Left ventricle myocardium superior (tissue), 1 donor: Measurements from ENCODE around the gene AKAP1. TPM values are rescaled to one million over a fixed set of nuclear protein-coding genes. Genes with fewer than 3 reads are reported as not detected.
A peak's percentile ranks its signal among the peaks of the same experiment; 100 is the strongest.
"Not testable (repeated sequence)": the region's sequence is repeated elsewhere in the genome, so short reads cannot be mapped to it uniquely, and the experiment has no call there.

ENCODE experiments used
- ATAC-seq: fragments of 200-7000 bp; cut with Tn5 transposase; one replicate; pipeline ENCODE4 v1.9.1; 2020; ENCODE audit warnings: mild to moderate bottlenecking, moderate library complexity
- DNase-seq: peaks from one replicate; pipeline ENCODE4 v3.0.0-alpha.2; 2020
- intact Hi-C: fragments of 100-400 bp; cut with micrococcal nuclease; formaldehyde crosslinking; loops from one replicate; pipeline ENCODE4 v1.11.0; 2022
- total RNA-seq: library from RNA; stranded (reverse); fragmentation: NEBNext Ultra II Directional; extraction: Animal tissue kit (Norgen Biotek cat#: 25700); gene quantifications from one replicate; pipeline ENCODE4 v1.2.1, GENCODE V29; 2021
- donor health status: DM: no; HTN: yes; CAD: no; lungs with severe emphysema.

AKAP1 gene
- total RNA-seq, 1 donor from 2014 or later, result 282 TPM

- DNase-seq (no peak), ATAC-seq (peak; percentile 78)
- intact Hi-C loops, result no loop called here
These were observed 12.9 kb downstream of the AKAP1 start for GRCh38 chr17:57097832-57098421.

DNA sequence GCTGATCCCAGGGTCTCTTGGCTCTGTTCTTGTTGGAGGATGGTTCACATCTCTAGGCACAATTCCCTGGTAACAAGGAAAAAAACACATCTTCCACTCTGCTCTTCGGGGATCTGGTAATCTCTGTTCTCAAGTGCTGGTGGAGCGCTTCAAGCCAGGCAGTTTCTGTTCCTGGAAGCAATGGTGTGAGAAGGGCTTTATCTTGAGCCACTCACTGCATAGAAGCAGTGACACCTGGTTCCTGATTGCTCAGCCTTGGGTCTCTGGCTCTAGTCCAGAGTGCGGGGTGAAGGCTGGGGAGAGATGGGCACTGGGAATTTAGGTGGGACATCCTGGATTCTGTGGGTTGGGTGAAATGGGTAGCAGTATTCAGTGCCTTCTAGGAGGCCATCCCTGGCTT lies 14.1 kb downstream of the AKAP1 start:
- DNase-seq, result no peak
- intact Hi-C loops, result no loop called here
- ATAC-seq, result peak; percentile 5

- ATAC-seq, result no peak
- intact Hi-C loops, result no loop called here
- DNase-seq, result no peak
These were observed 17.1 kb downstream of the AKAP1 start for GRCh38 chr17:57102122-57102521.

- ATAC-seq, intact Hi-C loops, DNase-seq: not testable (repeated sequence)
These were observed 17.6 kb downstream of the AKAP1 start for GRCh38 chr17:57102660-57103059.

- ATAC-seq, result no peak
- intact Hi-C loops, result no loop called here
- DNase-seq, result no peak
These were observed 19.6 kb downstream of the AKAP1 start for GRCh38 chr17:57104461-57105175.

DNA sequence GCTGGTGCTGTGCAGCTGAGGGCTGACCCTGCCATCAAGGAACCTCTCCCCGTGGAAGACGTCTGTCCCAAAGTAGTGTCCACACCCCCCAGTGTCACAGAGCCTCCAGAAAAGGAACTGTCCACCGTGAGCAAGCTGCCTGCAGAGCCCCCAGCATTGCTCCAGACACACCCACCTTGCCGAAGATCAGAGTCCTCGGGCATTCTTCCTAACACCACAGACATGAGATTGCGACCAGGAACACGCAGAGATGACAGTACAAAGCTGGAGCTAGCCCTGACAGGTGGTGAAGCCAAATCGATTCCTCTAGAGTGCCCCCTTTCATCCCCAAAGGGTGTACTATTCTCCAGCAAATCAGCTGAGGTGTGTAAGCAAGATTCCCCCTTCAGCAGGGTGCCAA lies 20.5 kb downstream of the AKAP1 start:
- ATAC-seq (no peak), DNase-seq (no peak)
- intact Hi-C loops, result no loop called here

GRCh38 chr17:57106107-57106835 lies 21.2 kb downstream of the AKAP1 start:
- peak; percentile 66 for DNase-seq
- intact Hi-C loops, result no loop called here
- peak; percentile 33 for ATAC-seq

DNA sequence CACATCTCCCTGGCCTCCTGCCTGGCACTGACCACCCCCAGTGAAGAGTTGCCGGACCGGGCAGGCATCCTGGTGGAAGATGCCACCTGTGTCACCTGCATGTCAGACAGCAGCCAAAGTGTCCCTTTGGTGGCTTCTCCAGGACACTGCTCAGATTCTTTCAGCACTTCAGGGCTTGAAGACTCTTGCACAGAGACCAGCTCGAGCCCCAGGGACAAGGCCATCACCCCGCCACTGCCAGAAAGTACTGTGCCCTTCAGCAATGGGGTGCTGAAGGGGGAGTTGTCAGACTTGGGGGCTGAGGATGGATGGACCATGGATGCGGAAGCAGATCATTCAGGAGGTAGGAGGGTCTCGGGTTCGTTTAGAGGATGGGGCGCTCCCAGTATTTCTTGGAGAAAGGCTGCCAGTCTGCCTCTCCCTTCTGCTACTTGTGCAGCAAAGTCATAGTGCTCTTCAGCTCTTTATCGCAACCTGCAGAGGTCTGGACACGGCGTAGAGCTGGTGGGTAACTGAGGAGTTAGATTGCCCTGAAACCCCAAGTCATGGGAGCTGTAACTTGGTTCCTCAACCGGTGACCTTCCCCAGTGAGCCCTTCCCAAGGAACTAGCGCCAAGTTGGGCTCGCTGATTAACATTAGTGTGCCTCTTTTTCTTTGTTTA lies 21.9 kb downstream of the AKAP1 start:
- ATAC-seq (no peak), DNase-seq (no peak)
- intact Hi-C loops, result no loop called here

DNA sequence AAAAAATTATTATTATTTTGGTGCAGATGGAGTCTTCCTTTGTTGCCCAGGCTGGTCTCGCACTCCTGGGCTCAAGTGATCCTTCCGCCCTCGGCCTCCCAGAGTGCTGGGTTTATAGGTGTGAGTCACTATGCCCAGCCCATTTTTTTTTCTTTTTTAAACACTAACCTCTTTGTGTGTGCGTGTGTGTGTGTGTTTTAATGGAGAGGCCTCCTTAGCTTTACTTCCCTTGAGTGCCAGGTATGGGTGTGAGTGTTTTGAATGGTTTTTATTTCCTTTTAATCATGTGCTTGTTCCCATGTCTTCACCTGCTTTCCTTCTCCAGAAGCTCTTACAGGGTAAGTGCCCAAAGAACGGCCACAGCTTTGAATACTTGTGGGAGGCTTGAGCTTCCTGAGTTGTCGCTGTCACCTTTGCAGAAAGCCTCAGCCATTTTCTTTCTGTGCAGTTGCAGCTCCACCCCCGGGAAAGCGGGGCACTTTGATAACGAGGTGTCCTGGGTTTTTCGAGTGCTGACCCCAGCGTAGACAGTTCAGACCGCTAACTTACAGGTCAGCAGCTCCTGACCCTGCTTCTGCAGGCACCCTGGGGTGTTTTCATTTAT lies 22.6 kb downstream of the AKAP1 start:
- no peak for ATAC-seq
- intact Hi-C loops, result no loop called here

DNA sequence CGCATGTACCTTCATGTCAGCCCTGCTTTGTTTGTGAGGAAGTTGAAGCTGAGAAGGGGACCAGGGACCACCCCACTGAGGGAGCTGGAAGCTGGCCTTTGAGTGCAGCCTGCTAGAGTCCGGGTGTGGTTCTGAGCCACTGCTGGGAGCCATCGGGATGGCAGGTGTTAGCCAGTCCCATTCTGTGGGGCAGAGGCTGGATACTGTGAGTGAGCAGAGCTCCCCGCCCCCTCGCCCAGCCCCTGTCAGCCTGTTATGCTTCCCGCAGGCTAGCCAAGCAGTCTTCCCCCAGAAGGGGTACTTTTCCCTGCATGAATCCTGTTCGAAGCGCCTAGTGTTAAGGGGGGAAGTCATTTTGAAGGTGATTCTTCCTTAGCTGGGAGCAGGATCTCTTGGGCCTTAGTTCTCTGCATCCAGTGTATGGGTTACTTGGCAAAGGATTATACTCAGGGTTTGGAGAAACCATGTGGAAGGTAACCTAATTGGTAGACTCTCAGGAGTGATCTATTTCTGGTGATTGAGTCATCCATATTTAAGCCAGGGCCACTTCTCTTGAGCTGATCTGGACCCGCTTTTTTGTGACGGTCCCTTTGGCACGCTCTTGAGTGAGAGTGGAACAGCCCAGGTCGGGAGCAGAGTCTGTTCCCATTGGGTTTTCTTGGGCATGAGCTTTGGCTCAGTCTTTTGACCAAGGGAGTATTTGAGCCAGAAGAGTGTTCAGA lies 23.8 kb downstream of the AKAP1 start:
- peak; percentile 62 for ATAC-seq
- intact Hi-C loops, result no loop called here
- peak; percentile 61 for DNase-seq

More for the DNA sequence above, 22.6 kb downstream of the AKAP1 start:
- DNase-seq, result no peak

DNA sequence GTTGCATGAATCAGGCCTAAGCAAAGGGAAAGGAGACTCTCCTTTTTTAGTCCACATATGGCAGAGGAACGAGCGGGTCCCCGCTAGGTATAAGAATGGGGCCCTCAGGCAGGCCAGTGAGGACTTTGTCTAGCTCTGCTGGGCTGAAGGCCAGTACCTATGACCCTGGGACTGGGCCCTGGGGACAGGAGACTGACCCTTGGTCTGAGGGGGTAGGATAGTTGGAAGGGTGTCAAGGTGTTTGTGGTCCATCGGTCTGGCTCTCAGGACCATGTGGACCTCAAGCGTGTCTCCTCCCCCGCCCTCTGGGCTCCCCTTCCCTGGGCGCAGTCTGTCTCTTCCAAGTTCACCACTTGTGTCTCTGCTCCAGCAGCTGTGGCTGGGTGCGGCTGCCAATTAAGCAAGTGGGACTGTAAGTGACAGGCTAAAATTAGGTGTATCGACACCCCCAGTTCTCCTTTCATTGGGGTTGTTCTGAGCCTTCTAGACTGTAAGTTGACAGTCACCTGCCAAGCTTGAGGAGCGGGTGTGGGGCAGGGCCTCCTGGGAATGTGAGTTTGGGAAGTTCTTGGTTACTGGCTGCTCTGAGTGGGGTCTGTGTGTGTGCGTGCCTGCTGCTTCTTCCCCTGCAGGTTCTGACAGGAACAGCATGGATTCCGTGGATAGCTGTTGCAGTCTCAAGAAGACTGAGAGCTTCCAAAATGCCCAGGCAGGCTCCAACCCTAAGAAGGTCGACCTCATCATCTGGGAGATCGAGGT lies 24.5 kb downstream of the AKAP1 start:
- DNase-seq (peak; percentile 84), ATAC-seq (peak; percentile 69)
- intact Hi-C loops, result no loop called here

GRCh38 chr17:57110152-57110542 lies 25.1 kb downstream of the AKAP1 start:
- DNase-seq (peak; percentile 70), ATAC-seq (peak; percentile 51)
- intact Hi-C loops, result no loop called here

DNA sequence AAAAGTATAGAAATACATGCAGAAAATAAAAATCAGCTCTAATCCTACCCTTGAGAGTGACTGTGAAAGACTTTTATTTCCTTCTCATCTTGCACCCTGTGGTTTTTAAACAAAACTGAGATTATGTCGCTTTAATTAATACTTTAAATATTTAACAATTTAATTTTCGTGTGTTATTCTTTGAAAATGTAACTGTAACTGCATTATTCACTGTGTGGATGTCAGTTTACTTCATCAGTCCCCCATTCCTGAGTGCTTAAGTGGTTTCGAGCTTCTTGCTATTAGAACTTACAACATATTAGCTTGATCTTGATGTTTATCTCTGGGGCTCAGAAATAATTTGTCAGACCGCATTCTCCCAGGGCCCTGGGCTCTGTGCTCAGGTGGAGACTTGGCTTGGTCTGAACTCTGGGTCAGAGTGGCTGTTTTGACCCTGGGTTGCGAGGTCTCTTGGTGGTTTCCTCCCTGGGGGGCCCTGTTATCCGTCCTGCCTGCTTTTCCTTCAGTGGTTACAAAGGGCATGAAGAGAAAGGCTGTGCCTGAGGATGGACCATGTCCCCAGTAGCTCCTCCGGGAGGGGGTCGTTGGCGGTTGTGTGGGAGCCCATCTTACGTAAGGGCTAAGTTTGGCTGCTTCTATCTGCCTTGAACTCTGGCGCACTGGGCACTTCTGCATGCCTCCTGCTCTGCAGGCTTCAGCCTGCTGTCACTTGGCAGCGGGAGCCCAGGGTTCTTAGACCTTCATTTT lies 25.7 kb downstream of the AKAP1 start:
- DNase-seq (peak; percentile 67), ATAC-seq (peak; percentile 47)

GRCh38 chr17:57111386-57111785 lies 26.3 kb downstream of the AKAP1 start:
- intact Hi-C loops, result no loop called here
- no peak for ATAC-seq

More for the DNA sequence above, 25.7 kb downstream of the AKAP1 start:
- intact Hi-C loops, result no loop called here

GRCh38 chr17:57113011-57113410 lies 28.0 kb downstream of the AKAP1 start:
- intact Hi-C loops, result no loop called here

More at GRCh38 chr17:57111386-57111785, 26.3 kb downstream of the AKAP1 start:
- no peak for DNase-seq

DNA sequence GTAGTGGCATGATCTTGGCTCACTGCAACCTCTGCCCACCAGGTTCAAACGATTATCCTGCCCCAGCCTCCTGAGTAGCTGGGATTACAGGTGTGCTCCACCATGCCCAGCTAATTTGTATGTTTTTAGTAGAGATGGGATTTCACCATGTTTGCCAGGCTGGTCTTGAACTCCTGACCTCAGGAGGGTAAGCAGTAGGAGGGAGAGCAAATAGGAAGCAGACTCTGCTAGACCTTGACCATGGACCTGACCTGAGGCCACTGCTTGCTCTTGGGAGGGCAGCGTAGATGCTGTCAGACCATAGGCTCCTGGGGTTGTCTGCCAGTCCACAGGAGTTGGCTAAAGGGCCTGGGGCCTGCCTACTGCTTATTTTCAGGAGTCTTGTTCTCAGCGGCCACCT lies 28.6 kb downstream of the AKAP1 start:
- intact Hi-C loops, result no loop called here
- ATAC-seq (no peak), DNase-seq (no peak)

More at GRCh38 chr17:57113011-57113410, 28.0 kb downstream of the AKAP1 start:
- ATAC-seq (peak; percentile 3), DNase-seq (peak; percentile 49)

DNA sequence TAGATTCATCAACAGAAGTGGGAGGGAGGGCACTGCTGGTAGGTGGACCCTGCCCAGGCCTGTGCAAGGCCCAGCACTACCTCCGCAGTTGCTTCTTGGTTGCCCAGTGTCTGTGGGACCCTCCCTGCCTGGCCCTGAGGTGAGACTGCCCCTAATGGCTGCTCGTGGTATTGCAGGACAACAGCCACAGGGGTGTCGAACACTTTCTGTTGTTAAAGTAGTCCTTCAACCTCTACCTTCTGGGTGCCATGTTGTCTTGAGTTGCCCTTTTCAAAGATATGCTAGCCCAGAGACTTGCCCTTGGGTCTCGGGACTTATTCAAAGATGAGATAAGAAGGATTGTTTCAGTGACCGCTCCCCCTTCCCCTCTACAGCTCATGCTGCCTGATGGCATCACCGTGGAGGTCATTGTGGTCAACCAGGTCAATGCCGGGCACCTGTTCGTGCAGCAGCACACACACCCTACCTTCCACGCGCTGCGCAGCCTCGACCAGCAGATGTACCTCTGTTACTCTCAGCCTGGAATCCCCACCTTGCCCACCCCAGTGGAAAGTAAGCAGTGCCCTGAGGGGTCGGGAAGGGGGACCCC lies 29.1 kb downstream of the AKAP1 start:
- DNase-seq (peak; percentile 66), ATAC-seq (peak; percentile 3)
- intact Hi-C loops, result no loop called here
